NCI-H1417 (cell line): ENCODE results near the gene STRN3.
"Not testable (repeated sequence)": the region's sequence is repeated elsewhere in the genome, so short reads cannot be mapped to it uniquely, and the experiment has no call there.

Experiments used
- DNase-seq, 3 experiments: peaks; one replicate each; lab custom pipeline; 2025; lab: John Stamatoyannopoulos, UW

The STRN3 gene

GRCh38 chr14:30971586-30971985 is 54.6 kb downstream of the STRN3 start:
- DNase-seq: no peak

GRCh38 chr14:30969796-30970195 is 56.4 kb downstream of the STRN3 start:
- not testable (repeated sequence) for DNase-seq

- not testable (repeated sequence) for DNase-seq
Observed at GRCh38 chr14:30967364-30968098, 58.6 kb downstream of the STRN3 start.

- DNase-seq: no peak
Observed at GRCh38 chr14:30966415-30967363, 59.5 kb downstream of the STRN3 start.

DNA sequence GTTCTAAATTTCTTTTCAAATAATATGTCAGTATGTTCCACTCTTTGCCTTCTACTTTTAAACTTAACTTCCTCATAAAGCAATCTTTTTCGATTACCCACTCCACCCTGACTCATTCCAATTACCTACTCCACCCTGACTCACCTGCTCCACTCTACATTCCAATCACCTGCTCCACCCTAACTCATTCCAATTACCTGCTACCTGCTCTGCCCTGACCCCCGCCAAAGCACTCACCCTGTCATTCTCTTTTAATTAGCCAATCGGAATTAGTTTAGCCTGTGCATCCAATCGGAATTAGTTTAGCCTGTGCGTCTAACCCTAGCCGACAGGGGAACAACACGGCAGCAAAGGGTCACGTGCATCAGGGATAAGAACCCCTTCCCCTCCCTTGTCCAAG is 60.3 kb downstream of the STRN3 start:
- not testable (repeated sequence) for DNase-seq

GRCh38 chr14:30962537-30962936 is 63.6 kb downstream of the STRN3 start:
- DNase-seq: not testable (repeated sequence)

- no peak for DNase-seq
Observed at GRCh38 chr14:30961330-30961729, 64.8 kb downstream of the STRN3 start.

GRCh38 chr14:30960216-30960615 is 66.0 kb downstream of the STRN3 start:
- DNase-seq: no peak

DNA sequence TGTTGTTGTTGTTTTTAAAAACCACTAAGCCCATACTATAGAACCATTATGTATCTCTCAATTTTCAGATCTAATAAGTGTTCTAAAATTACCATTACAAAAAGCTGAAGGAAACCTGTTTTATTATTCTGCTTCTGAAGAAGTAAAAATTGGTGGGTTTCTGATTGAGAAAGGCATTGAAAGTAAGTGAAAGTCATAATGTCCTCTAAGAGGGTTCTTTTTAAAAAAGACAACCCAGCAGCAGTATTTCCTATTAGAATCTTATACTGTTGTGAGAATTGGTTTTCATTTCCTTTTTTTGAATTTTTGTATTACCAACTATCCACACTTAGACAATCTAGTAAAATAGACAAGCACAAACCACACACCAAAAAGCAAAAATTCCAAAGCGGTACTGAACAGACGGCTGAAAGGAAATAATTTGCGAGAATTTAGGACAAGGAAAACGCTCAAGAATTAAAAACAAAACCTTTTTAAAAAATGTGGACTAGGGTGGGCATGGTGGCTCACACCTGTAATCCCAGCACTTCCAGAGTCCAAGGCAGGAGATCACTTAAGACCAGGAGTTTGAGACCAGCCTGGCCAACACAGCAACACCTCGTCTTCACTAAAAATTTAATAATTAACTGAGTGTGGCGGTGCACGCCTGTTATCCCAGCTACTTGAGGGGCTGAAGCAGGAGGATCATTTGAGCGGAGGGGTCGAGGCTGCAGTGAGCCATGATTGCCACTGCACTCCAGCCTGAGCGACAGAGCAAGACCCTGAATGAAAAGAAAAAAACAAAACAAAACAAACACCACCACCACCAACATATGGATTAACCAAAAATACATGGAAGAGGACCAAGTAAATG is 67.4 kb downstream of the STRN3 start:
- no peak for DNase-seq

- no peak for DNase-seq
Observed at GRCh38 chr14:30957813-30958370, 68.3 kb downstream of the STRN3 start.

- DNase-seq: no peak
Observed at GRCh38 chr14:30949651-30950050, 76.5 kb downstream of the STRN3 start.

DNA sequence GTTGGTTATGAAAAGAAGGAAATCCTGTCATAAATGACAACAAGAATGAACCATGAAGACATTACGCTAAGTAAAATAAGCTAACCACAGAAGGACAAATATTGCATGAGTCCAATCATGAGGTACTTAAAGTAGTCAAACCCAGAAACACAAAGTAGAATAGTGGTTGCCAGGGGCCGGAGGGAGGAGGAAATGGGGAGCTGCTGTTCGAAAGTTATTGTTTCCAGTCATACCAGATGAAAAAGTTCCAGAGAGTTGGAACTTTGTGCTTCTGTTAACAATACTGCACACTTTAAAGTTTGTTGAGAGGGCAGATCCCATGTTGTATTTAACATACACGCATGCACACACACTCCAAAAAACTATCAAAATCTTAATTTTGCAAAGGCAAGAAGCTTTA is 82.5 kb downstream of the STRN3 start:
- no peak for DNase-seq

DNA sequence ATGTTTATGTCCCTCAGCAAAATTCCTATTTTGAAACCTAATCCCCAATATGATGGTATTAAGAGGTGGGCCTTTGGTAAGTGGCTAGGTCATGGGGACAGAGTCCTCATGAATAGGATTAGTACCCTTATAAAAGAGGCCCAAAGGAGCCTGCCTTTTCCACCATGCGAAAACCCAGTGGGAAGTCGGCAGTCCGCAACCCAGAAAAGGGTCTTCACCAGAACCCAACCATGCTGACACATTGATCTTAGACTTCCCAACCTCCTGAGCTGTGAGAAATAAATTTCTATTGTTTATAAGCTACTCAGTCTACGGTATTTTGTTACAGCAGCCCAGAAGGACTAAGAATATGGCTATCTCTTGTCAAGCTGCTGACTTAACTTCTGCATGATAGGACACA is 85.3 kb downstream of the STRN3 start:
- DNase-seq: no peak

GRCh38 chr14:30938617-30939016 is 87.6 kb downstream of the STRN3 start:
- DNase-seq: no peak

DNA sequence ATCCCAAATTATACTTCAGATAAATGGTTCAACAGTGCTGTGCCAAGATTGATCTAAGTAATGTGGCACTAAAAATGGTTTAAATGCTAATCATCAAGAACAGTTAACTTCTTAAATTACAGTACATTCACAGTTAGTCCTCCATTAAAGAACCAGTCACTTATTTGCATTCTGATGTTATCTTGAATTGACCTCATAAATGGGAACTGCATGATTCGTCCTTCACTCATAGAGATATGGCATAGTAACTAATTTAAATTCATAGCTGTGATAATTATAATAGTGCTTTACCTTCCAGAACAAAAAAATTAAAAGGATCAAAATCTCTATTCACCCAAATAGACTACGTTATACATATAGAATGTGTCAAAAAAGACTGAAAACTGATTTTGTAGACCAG is 90.7 kb downstream of the STRN3 start:
- DNase-seq: no peak

- not testable (repeated sequence) for DNase-seq
Observed at GRCh38 chr14:30933937-30934336, 92.2 kb downstream of the STRN3 start.

- DNase-seq: no peak
Observed at GRCh38 chr14:30928462-30928861, 97.7 kb downstream of the STRN3 start.

DNA sequence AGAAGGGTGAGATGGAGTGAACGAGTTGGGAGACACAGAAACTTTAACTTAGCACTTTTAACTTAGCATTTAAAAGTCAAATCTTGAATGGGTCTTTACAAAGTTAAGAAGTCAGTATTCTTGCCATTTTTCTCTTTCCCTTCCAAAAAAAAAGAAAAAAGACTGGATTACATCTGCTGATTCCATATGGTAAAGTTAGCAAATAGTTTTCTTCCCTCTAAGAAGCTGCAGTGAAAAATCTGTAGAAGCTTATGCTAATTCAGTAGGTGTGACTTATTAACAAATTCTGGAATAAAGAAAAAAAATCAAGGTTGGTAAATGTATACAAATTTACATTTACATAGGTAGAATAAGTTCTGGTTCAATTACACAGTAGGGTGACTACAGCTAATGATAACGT is 100.9 kb downstream of the STRN3 start:
- no peak for DNase-seq

DNA sequence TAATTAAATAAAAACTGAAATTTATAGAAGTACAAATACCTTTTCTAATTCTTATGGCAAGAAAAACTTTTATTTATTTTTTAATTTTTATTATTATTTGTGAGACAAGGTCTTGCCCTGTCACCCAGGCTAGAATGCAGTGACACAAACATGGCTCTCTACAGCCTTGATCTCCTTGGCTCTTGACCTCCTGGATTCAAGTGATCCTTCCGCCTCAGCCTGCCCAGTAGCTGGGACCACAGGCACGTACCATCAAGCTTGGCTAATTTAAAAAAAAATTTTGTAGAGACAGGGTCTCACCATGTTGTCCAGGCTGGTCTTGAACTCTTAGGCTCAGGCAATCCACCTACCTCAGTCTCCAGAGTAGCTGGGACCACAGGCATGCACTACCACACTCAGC is 104.4 kb downstream of the STRN3 start:
- no peak for DNase-seq

DNA sequence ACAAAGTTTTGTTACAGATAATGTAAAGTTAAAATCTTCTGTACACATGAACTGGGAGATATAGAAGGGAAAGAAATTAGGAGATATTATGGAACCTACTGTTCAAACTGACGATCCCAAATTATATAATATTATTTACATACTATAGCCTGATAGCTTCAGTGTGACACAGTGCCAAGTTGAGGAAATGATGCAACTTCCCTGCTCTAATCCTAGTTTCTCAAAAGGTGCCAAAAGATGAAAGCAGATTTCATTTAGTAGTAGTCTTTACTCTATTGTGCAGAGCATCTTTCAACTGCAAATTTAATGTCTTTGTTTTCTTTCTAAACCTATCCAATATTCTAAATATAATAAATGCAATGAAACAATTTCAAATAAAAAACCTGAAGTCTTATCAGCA is 104.9 kb downstream of the STRN3 start:
- DNase-seq: no peak

GRCh38 chr14:30915596-30915995 is 110.6 kb downstream of the STRN3 start:
- no peak for DNase-seq

DNA sequence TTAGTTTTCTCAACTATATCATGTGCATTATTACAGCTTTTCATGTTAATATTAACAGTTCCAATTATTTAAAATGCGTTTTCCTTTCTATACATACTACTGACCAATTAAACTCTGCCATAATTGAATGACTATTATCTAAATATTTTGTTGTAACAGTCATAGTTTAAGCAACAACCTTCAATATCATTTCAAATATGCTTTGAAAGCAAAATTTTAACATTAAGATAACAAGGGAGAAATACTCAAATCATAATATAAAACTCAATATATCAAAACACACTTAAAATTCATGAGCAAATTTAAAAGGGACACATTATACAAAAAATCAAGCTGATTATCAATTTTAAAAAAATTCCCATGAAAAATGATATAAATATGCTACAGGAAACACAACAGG is 111.4 kb downstream of the STRN3 start:
- DNase-seq: no peak
